Activated naive CD4-positive, alpha-beta T cell treated with anti-CD3 and anti-CD28 coated beads, Interleukin-2, amount 50 U/mL, for 16 hours (primary cell): ENCODE data around the gene MARF1.
"Not testable (repeated sequence)": the region's sequence is repeated elsewhere in the genome, so short reads cannot be mapped to it uniquely, and the experiment has no call there.

Experiments
- DNase-seq: peaks from one replicate; pipeline ENCODE4 v3.0.0-alpha.2; 2020

MARF1 gene

GRCh38 chr16:15621456-15621855 lies 21.5 kb downstream of the MARF1 start:
- DNase-seq, result no peak

- DNase-seq, result no peak
Measured at GRCh38 chr16:15620611-15621195, 22.3 kb downstream of the MARF1 start.

- DNase-seq, result no peak
Measured at GRCh38 chr16:15618392-15618791, 24.6 kb downstream of the MARF1 start.

- DNase-seq, result no peak
Measured at GRCh38 chr16:15617901-15618300, 25.1 kb downstream of the MARF1 start.

- no peak for DNase-seq
Measured at GRCh38 chr16:15616475-15617165, 26.3 kb downstream of the MARF1 start.

GRCh38 chr16:15616012-15616411 lies 26.9 kb downstream of the MARF1 start:
- no peak for DNase-seq

GRCh38 chr16:15613676-15614075 lies 29.3 kb downstream of the MARF1 start:
- DNase-seq, result no peak

- no peak for DNase-seq
Measured at GRCh38 chr16:15611610-15612009, 31.3 kb downstream of the MARF1 start.

GRCh38 chr16:15610369-15610871 lies 32.5 kb downstream of the MARF1 start:
- no peak for DNase-seq

GRCh38 chr16:15609286-15609649 lies 33.7 kb downstream of the MARF1 start:
- no peak for DNase-seq

GRCh38 chr16:15608398-15609285 lies 34.3 kb downstream of the MARF1 start:
- no peak for DNase-seq

GRCh38 chr16:15607700-15608396 lies 35.1 kb downstream of the MARF1 start:
- DNase-seq, result no peak

GRCh38 chr16:15607221-15607699 lies 35.7 kb downstream of the MARF1 start:
- DNase-seq, result not testable (repeated sequence)

- no peak for DNase-seq
Measured at GRCh38 chr16:15606518-15607220, 36.3 kb downstream of the MARF1 start.

- no peak for DNase-seq
Measured at GRCh38 chr16:15605839-15606517, 37.0 kb downstream of the MARF1 start.

- no peak for DNase-seq
Measured at GRCh38 chr16:15604460-15605440, 38.2 kb downstream of the MARF1 start.

GRCh38 chr16:15602285-15603044 lies 40.5 kb downstream of the MARF1 start:
- no peak for DNase-seq

GRCh38 chr16:15601212-15601879 lies 41.6 kb downstream of the MARF1 start:
- DNase-seq, result no peak
